K562 (cell line): ENCODE data around the gene PHETA2. TPM values are rescaled to one million over a fixed set of nuclear protein-coding genes. Genes with fewer than 3 reads are reported as not detected.

Source experiments
- ATAC-seq: fragments of 200-7000 bp; cut with Tn5 transposase; 3 replicates; pipeline ENCODE4 v1.9.1; 2020; ENCODE audit warnings: moderate library complexity
- BruUV-seq: library from RNA; stranded (reverse); fragments of 400-500 nt; replicated peaks from 2 replicates; lab custom pipeline; 2021; lab: Mats Ljungman, UMichigan
- CTCF ChIA-PET: fragments of 300-600 bp; formaldehyde crosslinking; extraction: SDS; loops from one replicate; lab custom pipeline; 2021; ENCODE audit warnings: low intra/inter-chr PET ratio; lab: Yijun Ruan, JAX
- POLR2A ChIA-PET: fragments of 300-600, 350-650 bp; sonication (Branson Sonifier 250); formaldehyde crosslinking; extraction: SDS; loops from one replicate; lab custom pipeline; 2021; ENCODE audit warnings: antibody characterized with exemption, inconsistent platforms; lab: Yijun Ruan, JAX
- DNase-seq, 4 experiments: peaks; one replicate each; pipeline versions ENCODE4 v3.0.0 to v3.0.0-alpha.2; 2011 to 2018; ENCODE audit warnings: low spot score in 3 of 4, mixed read lengths in 3 of 4; ENCODE audit errors: extremely low read depth in 1 of 4
- FAIRE-seq: peaks from 2 replicates; lab custom pipeline; 2011; peaks lifted over from hg19 to GRCh38; lab: Jason Lieb, UNC
- H2AFZ ChIP-seq: 2 replicates; pipeline ENCODE4 v1.6.0; 2011; ENCODE audit warnings: low read depth, low read length, control low read depth, inconsistent platforms
- H3K27ac ChIP-seq: fragments of 200-600 bp; 3 replicates; pipeline ENCODE4 v1.8.0; 2011; ENCODE audit warnings: low read depth, mild to moderate bottlenecking, control low read depth, inconsistent platforms, low read length, moderate library complexity, mixed read lengths; ENCODE audit errors: extremely low read depth
- H3K27me3 ChIP-seq, 2 experiments: fragments of 300-600 bp in 1 of 2; 2 replicates in 1 of 2; 3 replicates in 1 of 2; pipeline versions ENCODE4 v1.6.0 to v1.8.0; 2011; ENCODE audit warnings: inconsistent platforms in 2 of 2, low read length in 2 of 2, mild to moderate bottlenecking in 1 of 2, mixed read lengths in 1 of 2, moderate library complexity in 1 of 2; ENCODE audit not compliant: control insufficient read depth in 2 of 2, insufficient read depth in 2 of 2
- H3K36me3 ChIP-seq: fragments of 300-600 bp; 3 replicates; pipeline ENCODE4 v1.8.0; 2011; ENCODE audit warnings: mild to moderate bottlenecking, low read length, inconsistent platforms; ENCODE audit not compliant: control insufficient read depth, insufficient read depth
- H3K4me1 ChIP-seq, 2 experiments: fragments of 200-600 bp in 1 of 2; replicated peaks in 1 of 2; 2 replicates in 1 of 2; 3 replicates in 1 of 2; pipeline versions ENCODE4 v1.5.1 to v1.8.0; 2011; ENCODE audit warnings: inconsistent platforms in 2 of 2, low read length in 2 of 2, mild to moderate bottlenecking in 1 of 2, mixed read lengths in 1 of 2, moderate library complexity in 1 of 2; ENCODE audit not compliant: control insufficient read depth in 2 of 2, insufficient read depth in 2 of 2
- H3K4me2 ChIP-seq: 2 replicates; pipeline ENCODE4 v1.6.1; 2011; ENCODE audit warnings: low read length, control low read depth, inconsistent platforms, mixed read lengths; ENCODE audit not compliant: insufficient read depth
- H3K4me3 ChIP-seq: fragments of 200-600 bp; sonication (generic), shearing (Covaris generic); 2 replicates; pipeline ENCODE4 v1.5.1; 2016; ENCODE audit warnings: control low read depth, inconsistent platforms
- H3K79me2 ChIP-seq: fragments of 200-600 bp; 3 replicates; pipeline ENCODE4 v1.8.0; 2011; ENCODE audit warnings: low read length, inconsistent platforms; ENCODE audit not compliant: control insufficient read depth, insufficient read depth
- H3K9ac ChIP-seq, 2 experiments: 2 replicates each; pipeline versions ENCODE4 v1.6.0 to v1.6.1; 2011; ENCODE audit warnings: low read depth in 2 of 2, low read length in 2 of 2, control low read depth in 1 of 2, inconsistent platforms in 1 of 2, mild to moderate bottlenecking in 1 of 2, mixed read lengths in 1 of 2; ENCODE audit not compliant: insufficient read depth in 1 of 2
- H3K9me1 ChIP-seq: one replicate; pipeline ENCODE4 v1.6.0; 2011; ENCODE audit warnings: inconsistent platforms, mild to moderate bottlenecking, low read length, moderate library complexity; ENCODE audit not compliant: control insufficient read depth, insufficient read depth
- H3K9me3 ChIP-seq: replicated peaks from 2 replicates; pipeline ENCODE4 v1.5.1; 2011; ENCODE audit warnings: low read depth, low read length, inconsistent platforms; ENCODE audit not compliant: control insufficient read depth, insufficient read depth
- H4K20me1 ChIP-seq: replicated peaks from 2 replicates; pipeline ENCODE4 v1.6.1; 2011; ENCODE audit warnings: low read length, inconsistent platforms, mixed read lengths; ENCODE audit not compliant: control insufficient read depth, insufficient read depth
- DMBX1 ChIP-seq: fragments of 250-450 bp; sonication (Bioruptor Pico); IDR thresholded peaks from 2 replicates; pipeline ENCODE4 v1.8.0; 2022; ENCODE audit warnings: inconsistent platforms, mild to moderate bottlenecking, moderate library complexity, borderline replicate concordance
- LEF1 ChIP-seq: fragments of 450-650 bp; IDR thresholded peaks from 2 replicates; pipeline ENCODE4 v1.6.1; 2016; ENCODE audit warnings: mild to moderate bottlenecking
- MEIS2 ChIP-seq: fragments of 450-650 bp; IDR thresholded peaks from 2 replicates; pipeline ENCODE4 v1.6.1; 2014; ENCODE audit warnings: mild to moderate bottlenecking; ENCODE audit not compliant: partially characterized antibody
- TCF3 ChIP-seq: sonication (generic); formaldehyde crosslinking; IDR thresholded peaks from 2 replicates; pipeline ENCODE4 v1.4.0; 2020; ENCODE audit warnings: mild to moderate bottlenecking, missing genetic modification reagents
- XRCC5 ChIP-seq: fragments of 200-400 bp; formaldehyde crosslinking; IDR thresholded peaks from 2 replicates; pipeline ENCODE4 v1.6.1; 2017; ENCODE audit warnings: low read depth, mild to moderate bottlenecking, low read length
- ZNF133 ChIP-seq: fragments of 250-450 bp; sonication (Bioruptor Pico); IDR thresholded peaks from 2 replicates; pipeline ENCODE4 v1.4.0; 2020; ENCODE audit warnings: mild to moderate bottlenecking
- WGBS: fragments of 100-300 bp; shearing (Covaris generic); methylation state at CpG from one replicate; pipeline ENCODE4 v1.1.6; 2016; ENCODE audit warnings: low coverage, mixed read lengths; ENCODE audit not compliant: insufficient coverage; ENCODE audit errors: missing lambda C conversion rate; 5-methylcytosine and 5-hydroxymethylcytosine counted together
- in situ Hi-C: fragments of 300-500 bp; cut with MboI; formaldehyde crosslinking; loops from 4 replicates; pipeline ENCODE4 v1.15.0; 2018; ENCODE audit warnings: inconsistent platforms, mixed read lengths
- intact Hi-C: fragments of 100-400 bp; cut with micrococcal nuclease; formaldehyde crosslinking; loops from 2 replicates; pipeline ENCODE4 v1.14.2; 2022
- polyA plus RNA-seq, 8 experiments: library from polyadenylated mRNA; depleted of rRNA in 4 of 8; stranded (reverse) in 5 of 8; unstranded in 3 of 8; fragments of >200 nt; fragmentation: Nextera tagmentation in 2 of 8; fragmentation: Illumina TruSeq in 1 of 8; extraction: Ambion mirVana in 2 of 8; extraction: Trizol in 1 of 8; gene quantifications; 2 replicates each; pipeline versions ENCODE4 v1.2.1 to v1.2.3, GENCODE V29; 2011 to 2014; ENCODE audit warnings: inconsistent platforms in 1 of 8, missing spikeins in 1 of 8
- total RNA-seq, 7 experiments: library from RNA; depleted of rRNA in 6 of 7; stranded (reverse); fragments of >200 nt in 6 of 7; fragmentation: Illumina TruSeq in 2 of 7; extraction: Trizol in 2 of 7; gene quantifications; 2 replicates each; pipeline versions ENCODE4 v1.2.1 to v1.2.3, GENCODE V29; 2011 to 2021; ENCODE audit warnings: low replicate concordance in 1 of 7
- TF ChIP-seq, protein P1 (sequence below): sonication (generic); formaldehyde crosslinking; IDR thresholded peaks from 2 replicates; pipeline ENCODE4 v1.8.1; 2023; ENCODE audit warnings: missing genetic modification reagents, mild to moderate bottlenecking, borderline replicate concordance
- TF ChIP-seq, protein P2 (sequence below): fragments of 200-800 bp; sonication (Bioruptor generic); IDR thresholded peaks from 2 replicates; pipeline ENCODE4 v1.6.1; 2017; ENCODE audit warnings: missing genetic modification characterization, missing compliant biosample characterization

The PHETA2 gene
- total and polyA plus RNA-seq, 9 of the 15 experiments (the other 6 are each of a cell fraction or from before 2014, with no cell fraction given), result 0.07 to 0.22 (median 0.08) TPM; not detected in 5

DNA sequence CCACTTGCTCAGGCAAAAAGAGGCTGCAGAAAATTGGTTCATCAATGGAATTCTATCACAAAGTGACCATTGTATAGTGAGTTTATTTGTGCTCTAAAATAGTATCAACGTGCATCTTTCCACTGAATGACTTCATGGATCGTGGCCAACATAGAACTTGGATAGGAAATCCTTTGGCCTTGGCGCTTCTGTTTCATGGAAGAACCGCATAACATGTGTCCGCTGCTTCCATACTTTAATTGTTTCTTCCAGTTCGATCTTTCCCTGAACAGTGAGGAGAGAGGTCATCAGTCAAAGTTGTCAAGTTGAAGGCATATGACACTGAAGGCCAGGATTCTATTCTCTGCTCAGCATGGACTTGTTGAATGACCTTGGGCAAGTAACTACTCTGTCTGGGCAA is 12.0 kb downstream of the PHETA2 start:
- Histone ChIP-seq H3K4me2 (no peak overlapping the region), H3K27ac (no peak overlapping the region), H3K27me3 (no peaks in the 10 kb centered on the region), H3K4me3 (no peak overlapping the region), H3K9me3 (peaks cover 8% of the 10 kb centered on the region; the same call in 1 of the 2 replicates), H3K9ac (no peak overlapping the region), H4K20me1 (no peaks in the 10 kb centered on the region), H3K36me3 (peaks cover 62% of the 10 kb centered on the region), H3K9me1 (no peaks in the 10 kb centered on the region), H3K4me1 (peaks cover 2 to 7% of the 10 kb centered on the region in 2 experiments; a peak in 3 of 5 replicates), H2AFZ (no peak overlapping the region)
- ATAC-seq (no peak), DNase-seq (no peak), FAIRE-seq (peak; percentile 6)
- CTCF ChIA-PET, result no interaction called here
- 80% methylated on average over 6 of the region's 6 CpGs for WGBS
- POLR2A ChIA-PET, result interaction anchor here (0.6 to 1.2 kb wide), 2 partner anchors 10 to 115 kb away, joined by 3 read pairs; no protein-coding TSS in a partner anchor
- intact Hi-C loops (no loop called here), in situ Hi-C loops (no loop called here)
- BruUV-seq, result no TSS peak
- no peak for TF ChIP-seq DMBX1
- peak; percentile 6 for TF ChIP-seq MEIS2
- no peak for TF ChIP-seq LEF1
- no peak for TF ChIP-seq XRCC5
- TF ChIP-seq, protein P1, sequence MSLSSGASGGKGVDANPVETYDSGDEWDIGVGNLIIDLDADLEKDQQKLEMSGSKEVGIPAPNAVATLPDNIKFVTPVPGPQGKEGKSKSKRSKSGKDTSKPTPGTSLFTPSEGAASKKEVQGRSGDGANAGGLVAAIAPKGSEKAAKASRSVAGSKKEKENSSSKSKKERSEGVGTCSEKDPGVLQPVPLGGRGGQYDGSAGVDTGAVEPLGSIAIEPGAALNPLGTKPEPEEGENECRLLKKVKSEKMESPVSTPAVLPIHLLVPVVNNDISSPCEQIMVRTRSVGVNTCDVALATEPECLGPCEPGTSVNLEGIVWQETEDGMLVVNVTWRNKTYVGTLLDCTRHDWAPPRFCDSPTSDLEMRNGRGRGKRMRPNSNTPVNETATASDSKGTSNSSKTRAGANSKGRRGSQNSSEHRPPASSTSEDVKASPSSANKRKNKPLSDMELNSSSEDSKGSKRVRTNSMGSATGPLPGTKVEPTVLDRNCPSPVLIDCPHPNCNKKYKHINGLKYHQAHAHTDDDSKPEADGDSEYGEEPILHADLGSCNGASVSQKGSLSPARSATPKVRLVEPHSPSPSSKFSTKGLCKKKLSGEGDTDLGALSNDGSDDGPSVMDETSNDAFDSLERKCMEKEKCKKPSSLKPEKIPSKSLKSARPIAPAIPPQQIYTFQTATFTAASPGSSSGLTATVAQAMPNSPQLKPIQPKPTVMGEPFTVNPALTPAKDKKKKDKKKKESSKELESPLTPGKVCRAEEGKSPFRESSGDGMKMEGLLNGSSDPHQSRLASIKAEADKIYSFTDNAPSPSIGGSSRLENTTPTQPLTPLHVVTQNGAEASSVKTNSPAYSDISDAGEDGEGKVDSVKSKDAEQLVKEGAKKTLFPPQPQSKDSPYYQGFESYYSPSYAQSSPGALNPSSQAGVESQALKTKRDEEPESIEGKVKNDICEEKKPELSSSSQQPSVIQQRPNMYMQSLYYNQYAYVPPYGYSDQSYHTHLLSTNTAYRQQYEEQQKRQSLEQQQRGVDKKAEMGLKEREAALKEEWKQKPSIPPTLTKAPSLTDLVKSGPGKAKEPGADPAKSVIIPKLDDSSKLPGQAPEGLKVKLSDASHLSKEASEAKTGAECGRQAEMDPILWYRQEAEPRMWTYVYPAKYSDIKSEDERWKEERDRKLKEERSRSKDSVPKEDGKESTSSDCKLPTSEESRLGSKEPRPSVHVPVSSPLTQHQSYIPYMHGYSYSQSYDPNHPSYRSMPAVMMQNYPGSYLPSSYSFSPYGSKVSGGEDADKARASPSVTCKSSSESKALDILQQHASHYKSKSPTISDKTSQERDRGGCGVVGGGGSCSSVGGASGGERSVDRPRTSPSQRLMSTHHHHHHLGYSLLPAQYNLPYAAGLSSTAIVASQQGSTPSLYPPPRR (CRISPR knock-in tag), result no peak
- no peak for TF ChIP-seq TCF3 (CRISPR knock-in tag)
- no peak for TF ChIP-seq ZNF133 (CRISPR knock-in tag)
- TF ChIP-seq, protein P2, sequence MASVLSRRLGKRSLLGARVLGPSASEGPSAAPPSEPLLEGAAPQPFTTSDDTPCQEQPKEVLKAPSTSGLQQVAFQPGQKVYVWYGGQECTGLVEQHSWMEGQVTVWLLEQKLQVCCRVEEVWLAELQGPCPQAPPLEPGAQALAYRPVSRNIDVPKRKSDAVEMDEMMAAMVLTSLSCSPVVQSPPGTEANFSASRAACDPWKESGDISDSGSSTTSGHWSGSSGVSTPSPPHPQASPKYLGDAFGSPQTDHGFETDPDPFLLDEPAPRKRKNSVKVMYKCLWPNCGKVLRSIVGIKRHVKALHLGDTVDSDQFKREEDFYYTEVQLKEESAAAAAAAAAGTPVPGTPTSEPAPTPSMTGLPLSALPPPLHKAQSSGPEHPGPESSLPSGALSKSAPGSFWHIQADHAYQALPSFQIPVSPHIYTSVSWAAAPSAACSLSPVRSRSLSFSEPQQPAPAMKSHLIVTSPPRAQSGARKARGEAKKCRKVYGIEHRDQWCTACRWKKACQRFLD, result no peak
- TF ChIP-seq, all 486 proteins: peak for 1
- H3K79me2 ChIP-seq, result peaks cover 42% of the 10 kb centered on the region
